NCI-H2107 treated with DMSO at 0.1 percent for 48 hours (cell line): ENCODE measurements around the gene UMAD1.
"Not testable (repeated sequence)": the region's sequence is repeated elsewhere in the genome, so short reads cannot be mapped to it uniquely, and the experiment has no call there.

Experiments used
- DNase-seq: peaks from one replicate; lab custom pipeline; 2025; ENCODE audit not compliant: unreplicated experiment; lab: John Stamatoyannopoulos, UW

Gene UMAD1

DNA sequence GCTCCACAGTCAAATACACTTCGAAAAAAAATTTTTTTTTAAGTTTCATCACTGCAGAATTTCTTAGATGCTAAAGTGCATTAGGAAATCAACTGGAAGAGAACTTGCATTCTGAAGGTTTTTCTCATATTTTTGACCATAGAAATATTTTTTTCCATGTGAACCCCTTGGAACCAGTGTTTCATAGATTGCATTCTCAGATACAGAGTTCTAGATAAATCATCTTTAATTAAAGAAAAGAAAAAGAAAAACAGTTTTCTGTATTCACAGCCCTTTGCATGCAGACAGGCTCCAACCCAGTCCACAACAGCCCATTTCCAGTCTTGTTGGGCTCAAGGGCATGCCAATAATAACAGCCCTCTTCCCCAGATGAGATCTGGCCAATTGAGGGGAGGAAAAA is 153.4 kb downstream of the UMAD1 start:
- no peak for DNase-seq

DNA sequence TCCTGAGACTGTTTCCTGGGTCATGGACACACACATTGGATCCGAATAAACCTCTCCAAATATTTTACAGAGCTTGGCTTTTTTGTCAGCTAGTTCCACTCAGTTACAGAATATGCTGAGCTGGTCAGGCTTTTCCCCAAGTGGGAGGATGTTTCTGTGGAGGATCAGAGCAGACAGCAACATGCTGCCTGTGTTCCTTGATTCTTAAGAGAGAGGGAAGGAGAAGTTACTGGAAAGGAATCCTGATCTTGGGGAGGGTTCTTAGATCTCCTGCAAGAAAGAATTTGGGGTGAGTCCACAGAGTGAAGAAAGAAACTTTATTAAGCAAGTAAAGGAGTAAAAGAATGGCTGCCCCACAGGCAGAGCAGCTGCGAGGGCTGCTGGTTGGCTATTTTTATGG is 154.7 kb downstream of the UMAD1 start:
- no peak for DNase-seq

DNA sequence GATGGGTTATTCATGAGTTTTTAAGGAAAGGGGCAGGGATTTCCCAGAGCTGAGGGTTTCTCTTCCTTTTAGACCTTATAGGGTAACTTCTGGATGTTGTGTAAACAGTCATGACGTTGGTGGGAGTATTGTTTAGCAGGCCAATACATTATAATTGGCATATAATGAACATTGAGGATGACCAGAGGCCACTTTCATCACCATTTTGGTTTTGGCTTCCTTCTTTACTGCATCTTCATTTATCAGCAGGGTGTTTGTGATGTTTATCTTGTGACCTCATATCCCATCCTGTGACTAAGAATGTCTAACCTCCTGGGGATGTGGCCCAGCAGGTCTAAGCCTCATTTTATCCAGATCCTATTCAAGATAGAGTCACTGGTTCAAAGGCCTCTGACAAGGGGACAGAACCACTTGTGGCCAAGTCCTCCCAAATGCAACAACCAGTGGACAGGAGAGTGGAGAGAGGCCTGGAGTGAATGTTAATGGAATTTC is 155.1 kb downstream of the UMAD1 start:
- DNase-seq: no peak

DNA sequence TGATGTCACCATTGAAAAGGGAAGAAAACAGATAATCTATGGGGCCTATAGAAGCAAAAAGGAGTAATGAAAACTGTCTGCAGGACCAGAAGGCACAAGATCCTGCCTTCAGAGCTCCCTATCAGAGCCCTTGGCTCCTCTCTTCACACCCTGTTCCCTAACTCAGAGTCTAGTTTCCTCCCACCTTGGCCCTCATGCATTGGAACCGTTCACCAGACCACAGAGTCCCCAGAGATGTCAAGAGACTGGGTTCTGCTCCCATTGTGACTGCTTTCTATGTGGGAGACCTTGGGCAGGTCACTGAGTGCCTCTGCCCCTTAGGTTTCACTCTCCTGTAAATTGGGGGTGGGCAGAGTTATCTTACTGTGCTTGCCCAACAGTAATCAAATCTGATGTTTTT is 158.0 kb downstream of the UMAD1 start:
- peak; percentile 79 for DNase-seq

DNA sequence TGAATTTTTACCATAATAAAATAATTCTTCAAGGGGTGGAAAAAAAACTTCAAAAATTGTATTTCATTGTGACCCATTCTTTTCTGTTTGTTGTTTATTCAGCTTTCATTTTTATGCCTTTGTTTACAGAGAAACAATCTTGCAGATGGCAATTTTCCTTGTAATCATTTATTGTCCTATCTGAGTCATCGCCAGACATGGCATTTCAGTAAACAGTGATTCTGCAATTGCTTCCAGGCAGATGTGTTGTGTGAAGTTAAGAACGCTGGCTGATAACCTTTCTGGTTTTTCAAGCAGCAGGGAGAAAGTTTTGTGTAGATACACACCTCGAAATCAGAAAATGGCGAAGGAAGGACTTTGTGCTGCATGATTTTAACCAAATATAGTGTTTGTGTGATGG is 158.6 kb downstream of the UMAD1 start:
- peak; percentile 38 for DNase-seq

DNA sequence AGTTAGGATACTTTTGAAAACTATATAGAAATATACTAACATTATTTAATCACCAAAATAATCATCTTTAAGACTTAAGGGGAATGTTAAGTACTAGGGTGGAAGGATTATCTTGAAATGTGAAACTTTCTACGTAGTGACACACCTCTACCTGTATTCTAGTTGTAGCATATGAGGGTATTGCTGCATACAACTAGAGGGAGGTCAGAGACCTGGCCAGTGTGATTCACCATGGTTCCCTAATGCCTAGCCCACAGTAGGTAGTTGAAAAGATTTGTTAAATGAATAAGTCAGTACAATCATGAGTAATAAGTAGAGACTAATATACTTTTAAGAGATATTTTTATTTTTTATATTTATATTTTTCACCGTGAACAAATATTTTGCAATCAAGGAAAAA is 162.0 kb downstream of the UMAD1 start:
- no peak for DNase-seq

DNA sequence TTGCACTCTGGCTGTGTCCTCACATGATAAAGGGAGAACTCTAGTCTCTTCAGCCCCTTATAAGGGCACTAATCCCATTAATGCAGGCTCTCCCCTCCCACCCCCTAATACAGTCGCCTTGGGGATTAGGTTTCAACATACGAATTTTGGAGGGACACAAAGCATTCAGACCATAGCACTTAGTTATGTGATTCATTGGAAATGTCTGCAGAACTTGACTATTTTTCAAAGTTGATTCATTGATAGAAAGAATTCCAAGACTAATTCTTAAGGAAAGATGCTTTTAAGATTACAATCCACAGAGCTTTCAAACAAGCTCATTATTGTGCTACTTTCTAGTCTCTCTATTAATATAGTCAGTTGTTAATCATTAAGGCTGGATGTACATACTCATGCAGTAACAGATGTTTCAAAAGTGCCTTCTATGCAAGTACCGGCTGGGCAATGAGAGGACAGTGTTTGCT is 163.2 kb downstream of the UMAD1 start:
- DNase-seq: no peak

DNA sequence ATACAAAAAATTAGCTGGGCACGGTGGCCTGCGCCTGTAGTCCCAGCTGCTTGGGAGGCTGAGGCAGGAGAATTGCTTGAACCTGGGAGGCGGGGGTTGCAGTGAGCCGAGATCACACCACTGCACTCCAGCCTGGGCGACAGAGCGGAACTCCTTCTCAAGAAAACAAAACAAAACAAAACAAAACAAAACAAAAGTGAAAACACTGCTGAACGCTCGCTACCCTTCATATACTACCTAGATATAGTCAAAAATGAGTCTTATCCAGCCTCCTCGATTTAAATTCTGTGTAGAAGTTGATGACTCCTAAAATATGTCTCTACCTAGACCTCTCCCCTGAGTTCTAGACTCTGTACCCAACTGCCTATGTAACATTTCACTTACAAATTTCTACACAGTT is 164.3 kb downstream of the UMAD1 start:
- DNase-seq: not testable (repeated sequence)

DNA sequence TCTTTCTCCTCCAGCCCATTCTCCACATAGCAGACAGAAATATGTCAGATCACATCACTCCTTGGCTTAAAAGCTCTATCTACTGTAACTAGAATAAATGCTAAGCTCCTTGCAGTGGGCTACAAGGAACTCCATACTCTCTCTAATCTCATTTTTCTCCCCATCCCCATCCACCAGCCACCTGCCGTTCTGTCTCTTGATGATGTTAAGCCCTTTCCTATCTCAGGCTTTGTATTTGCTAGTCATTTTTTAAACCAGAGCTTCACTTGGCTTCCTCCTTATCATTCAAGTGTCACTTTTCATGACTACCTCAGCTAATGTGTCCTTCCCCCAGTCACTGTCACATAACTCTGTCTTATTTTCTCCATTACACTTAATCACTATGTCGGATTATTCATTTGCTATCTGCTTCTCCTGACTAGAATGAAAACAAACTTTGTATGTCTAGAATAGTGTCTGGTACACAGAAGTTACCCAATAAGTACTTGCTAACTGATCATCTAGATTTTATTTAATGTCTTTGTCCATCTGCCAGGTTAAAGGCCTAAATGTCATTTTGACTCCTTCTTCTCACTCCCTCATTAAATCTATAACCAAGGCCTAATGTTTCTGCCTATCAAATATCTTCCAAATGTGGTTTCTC is 165.1 kb downstream of the UMAD1 start:
- DNase-seq: no peak

DNA sequence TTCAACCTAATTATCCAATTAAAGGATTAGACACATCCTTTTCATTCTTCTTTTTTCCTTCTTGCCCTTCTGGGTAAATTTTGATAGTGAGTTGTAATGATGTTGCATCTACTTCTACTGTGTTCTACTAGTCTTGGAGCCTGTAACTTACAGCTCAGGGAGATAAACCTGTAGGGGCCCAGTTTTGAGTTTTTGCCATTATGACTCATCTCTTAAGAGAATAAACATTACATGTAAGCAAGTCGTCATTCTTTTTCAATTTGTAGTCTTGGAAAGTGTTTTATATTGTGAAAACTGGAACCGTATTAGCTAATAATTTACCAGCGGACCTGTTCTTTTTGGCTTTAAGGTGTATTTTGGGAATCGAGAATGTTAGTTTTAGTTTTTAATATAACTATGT is 167.6 kb downstream of the UMAD1 start:
- DNase-seq: no peak

DNA sequence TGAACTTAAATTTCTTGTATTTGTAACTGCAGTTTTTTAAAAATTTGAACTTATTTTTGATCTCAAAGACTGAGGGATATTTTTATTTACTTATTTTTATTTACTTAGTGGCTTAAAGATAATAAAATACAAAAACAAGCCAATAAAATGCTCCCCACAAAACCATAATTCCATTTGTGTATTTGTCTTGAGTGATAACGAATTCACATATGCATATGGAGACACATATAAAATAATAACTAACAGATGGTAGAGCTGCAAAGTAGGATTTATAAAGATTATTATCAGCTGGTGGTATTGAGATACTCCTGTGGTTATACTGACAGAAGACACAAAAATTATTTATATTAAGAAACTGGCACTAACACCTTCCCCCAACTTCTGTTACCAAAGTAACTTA is 168.1 kb downstream of the UMAD1 start:
- DNase-seq: no peak

DNA sequence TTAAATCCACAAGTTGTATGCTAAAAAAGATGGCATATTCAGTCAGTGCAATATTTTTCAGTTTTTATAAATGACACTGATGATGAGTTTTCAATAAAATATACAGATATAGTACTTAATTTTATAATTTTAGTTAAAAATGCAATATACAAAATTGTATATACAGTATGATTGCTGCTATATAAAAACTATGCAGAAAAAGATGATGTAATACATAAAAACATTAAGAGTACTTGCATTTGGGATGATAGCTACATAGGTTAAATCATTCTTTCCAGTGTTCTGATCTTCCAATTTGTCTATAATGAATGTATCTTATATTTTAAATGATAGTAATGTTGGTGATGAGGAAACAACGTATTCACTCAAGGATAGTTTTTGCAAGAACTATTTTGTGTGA is 169.8 kb downstream of the UMAD1 start:
- no peak for DNase-seq

DNA sequence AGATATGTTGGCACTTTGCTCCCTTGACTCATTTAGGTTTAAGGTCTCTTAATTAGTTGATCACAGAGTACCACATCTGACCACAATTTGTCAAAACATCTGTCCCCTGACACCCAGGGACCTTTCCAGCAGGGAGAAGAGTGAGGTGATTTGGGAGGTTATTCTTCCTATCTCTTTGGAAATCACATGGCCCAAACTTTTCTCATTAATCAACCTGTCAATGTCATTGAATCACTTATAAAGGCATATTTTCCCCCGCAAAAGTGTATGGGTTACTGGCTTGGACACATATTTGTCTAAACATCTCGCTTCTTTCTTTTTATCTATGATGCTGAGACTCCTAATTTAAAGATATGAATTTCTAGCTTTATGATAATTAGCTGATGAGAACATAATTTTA is 170.3 kb downstream of the UMAD1 start:
- DNase-seq: no peak

DNA sequence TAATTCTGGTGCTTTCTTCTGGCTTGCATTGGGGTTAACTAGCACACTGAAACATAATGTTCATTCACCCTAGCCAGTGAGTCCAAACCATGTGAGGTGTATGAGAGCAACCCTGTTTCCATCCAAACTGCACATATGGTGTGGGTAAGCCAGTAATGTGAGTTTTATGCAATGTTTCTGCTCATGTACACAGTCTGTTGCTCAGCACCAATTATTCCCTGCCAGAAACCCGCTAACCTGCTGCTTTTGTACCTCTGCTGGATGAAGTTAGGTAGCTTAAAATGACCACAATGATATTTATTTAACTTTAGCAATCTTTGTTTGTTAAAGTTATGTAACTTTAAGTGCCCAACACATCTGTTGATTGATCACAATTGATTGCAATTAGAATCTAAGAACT is 171.6 kb downstream of the UMAD1 start:
- DNase-seq: peak; percentile 67

DNA sequence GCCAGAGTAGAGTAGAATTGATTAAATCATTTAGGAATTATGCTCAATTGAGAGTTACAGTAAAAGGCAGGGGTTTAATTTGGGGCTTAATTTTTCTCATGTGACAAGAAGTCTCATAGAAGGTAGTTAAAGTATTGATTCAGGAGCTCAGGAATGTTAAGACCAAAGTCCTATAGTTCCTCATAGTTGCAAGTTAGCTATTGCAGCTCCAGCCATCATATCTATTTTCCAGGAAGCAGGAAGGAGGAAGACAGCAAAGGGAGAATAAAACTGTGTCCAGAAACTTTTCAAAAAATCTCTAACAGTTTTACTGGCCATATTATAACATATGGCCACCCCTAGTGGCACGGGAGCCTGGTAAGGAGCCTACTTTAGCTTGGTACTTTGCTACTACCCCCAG is 174.8 kb downstream of the UMAD1 start:
- DNase-seq: no peak

DNA sequence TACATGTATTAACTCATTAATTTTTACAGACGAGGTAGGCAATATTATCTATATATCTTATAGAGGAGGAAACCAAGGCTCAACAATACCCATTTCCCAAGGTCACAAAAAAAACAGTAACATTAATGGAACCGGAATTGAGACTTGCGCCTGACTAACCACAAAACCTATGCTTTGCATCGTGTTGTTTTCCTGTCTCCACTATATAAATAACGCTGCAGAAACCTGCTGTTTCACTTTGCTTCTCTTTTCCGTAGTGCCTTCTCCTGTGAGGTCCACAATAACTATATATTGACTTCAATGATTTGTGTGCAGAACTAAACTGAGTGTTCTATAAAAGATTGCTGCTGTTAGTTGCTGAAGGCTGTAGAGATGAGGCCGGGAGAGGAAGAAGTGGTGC is 175.5 kb downstream of the UMAD1 start:
- DNase-seq: no peak

DNA sequence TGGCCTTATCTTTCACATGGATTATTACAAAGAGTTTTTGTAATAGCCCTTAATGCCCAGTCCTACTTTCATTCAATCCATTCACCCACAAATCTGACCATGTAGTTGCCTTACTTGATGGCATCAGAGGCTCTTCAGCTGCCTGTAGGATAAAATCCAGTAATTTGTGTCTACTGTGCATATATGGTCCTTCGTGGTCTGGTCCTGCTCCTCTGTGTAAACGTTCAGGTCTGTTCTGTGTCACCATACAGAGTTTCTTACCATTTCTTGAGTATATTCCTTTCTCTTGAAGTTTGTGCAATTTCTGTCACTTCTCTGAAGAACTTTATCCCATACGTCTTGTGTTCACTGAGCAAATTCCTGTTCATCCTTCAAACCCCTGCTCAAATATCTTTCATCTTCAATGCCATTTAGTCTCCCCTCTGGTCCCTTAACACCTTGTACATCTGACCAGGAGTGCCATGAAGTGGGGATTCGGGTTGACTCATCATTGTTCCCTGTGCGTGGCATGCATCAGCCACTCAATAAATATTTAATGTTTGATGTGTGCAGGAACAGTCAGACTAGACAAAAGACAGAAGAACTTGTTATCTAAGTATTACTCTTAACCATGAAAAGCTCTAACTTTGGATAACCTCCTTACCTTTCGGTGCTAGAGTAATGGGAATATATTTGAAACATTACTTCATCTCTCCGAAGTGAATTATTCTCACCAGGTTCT is 176.4 kb downstream of the UMAD1 start:
- no peak for DNase-seq

DNA sequence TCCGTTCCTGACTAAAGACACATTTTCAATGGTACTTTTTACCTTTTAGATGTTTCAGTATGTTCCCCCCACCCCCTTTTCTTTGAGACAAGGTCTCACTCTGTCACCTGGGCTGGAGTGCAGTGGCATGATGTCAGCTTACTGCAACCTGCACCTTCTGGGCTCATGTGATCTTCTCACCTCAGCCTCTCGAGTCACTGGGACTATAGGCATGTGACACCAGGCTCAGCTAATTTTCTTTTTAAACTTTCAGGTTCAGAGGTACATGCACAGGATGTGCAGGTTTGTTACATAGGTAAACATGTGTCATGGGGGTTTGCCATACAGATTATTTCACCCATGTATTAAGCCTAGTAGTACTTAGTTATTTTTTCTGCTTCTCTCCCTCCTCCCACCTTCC is 177.2 kb downstream of the UMAD1 start:
- DNase-seq: no peak

DNA sequence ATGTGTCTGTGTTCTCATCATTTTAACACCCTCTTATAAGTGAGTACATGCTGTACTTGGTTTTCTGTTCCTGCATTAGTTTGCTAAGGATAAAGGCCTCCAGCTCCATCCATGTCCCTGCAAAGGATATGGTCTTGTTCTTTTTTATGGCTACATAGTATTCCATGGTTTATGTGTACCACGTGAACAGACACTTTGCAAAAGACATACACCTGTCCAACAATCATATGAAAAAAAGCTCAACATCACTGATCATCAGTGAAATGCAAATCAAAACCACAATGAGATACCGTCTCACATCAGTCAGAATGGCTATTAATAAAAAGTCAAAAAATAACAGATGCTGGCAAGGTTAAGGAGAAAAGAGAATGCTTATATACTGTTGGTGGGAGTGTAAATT is 177.6 kb downstream of the UMAD1 start:
- not testable (repeated sequence) for DNase-seq

DNA sequence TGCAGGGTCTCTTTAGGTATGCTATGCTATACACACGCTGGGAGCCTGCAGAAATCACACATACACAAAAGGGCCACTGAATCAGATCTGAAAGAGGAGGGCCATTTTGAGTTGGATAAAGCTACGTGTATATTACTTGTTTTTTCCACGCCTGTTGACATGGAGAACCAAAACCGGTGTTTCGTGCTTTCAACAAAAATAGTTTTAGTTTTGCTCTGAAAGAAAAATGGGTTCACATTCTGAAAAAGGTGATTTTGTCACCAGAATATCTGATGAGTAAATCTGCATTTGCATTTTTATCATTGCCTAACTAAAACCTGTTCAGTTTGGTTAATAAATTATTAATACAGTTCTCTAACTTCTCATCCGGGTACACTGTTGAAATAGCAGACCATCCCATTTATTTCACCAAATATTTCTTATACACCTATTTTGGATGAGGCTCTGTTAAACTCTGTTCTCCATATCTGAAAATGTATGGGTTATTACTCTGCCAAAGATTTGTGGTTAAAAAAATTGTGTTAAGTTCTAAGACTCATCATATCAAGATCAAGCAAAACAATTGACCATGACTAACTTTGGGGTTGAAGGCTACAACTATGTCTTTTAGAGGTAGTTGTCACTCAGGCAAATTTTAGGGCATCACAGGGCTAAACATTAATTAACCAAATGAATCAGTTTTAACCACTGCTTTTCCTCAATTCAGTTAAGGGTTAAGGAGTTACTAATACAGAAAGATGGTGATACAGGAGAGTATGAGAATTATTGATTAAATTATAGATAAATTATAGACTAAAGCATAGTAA is 179.1 kb downstream of the UMAD1 start:
- no peak for DNase-seq

DNA sequence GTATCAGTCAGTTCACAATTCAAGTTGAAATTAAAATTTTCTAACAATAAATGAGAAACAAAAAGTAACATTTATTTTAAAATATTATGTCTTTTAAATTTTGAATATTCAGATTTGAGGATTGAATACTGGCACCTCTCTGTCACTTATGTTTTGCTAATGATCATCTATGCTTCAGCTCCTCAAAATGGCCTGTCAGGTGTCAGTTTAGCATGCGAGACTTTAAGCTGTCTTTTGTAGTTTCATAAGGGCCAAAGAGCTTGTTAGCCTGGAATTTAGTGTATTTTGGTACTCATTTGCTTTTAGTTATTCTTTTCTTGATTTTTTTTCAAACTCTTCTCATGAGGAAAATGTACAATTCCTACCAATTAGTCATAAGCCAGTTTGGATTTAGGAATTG is 179.9 kb downstream of the UMAD1 start:
- peak; percentile 44 for DNase-seq

DNA sequence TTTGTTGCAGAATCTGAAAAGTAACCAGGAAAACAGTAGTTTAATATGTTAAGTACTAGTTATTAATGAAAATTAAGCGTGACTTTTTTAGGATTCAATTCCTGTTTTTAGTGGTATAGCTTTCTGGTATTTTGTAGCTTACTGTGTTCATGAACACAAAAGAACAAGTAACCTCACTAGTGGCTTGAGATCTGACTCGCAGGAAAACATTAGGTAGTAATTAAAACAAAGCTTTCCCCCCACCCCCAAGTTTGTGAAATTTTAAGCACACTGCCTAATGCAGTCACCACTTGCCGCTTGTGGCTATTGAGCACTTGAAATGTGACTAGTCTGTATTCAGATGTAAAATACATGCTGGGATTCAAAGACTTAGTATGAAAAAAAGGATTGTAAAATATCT is 180.4 kb downstream of the UMAD1 start:
- DNase-seq: peak; percentile 88
